ENCODE results near the gene SNX21.
A peak's percentile ranks its signal among the peaks of the same experiment; 100 is the strongest.

Gene SNX21

GRCh38 chr20:45863543-45864470 lies 30.2 kb downstream of the SNX21 start:
- in situ Hi-C loops (cut with HindIII; ENCODE audit: low sequenced_read_pairs): no loop called here
- no peak for DNase-seq (ENCODE audit: low read depth, low spot score)
- no peak for TF ChIP-seq CTCF (IDR thresholded peaks at IDR 0.05; ENCODE audit: low read depth, low read length)
- H3K4me3 ChIP-seq (ENCODE audit: low read depth, low read length): no peak overlapping the region

DNA sequence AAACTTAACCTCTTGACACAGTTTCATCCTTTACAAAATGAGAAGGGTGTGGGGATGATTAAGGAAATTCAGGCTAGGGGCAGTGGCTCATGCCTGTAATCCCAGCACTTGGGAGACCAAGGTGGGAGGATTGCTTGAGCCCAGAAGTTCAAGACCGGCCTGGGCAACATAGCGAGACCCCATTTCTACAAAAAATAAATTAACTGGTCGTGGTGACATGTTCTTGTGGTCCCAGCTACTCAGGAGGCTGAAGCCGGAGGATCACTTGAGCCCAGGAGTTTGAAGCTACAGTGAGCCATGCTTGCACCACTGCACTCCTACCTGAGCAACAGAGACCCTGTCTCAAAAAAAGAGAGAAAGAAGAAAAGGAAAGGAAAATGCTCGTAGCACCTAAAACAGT lies 32.9 kb downstream of the SNX21 start:
- in situ Hi-C loops (cut with HindIII; ENCODE audit: low sequenced_read_pairs): no loop called here
- no peak for TF ChIP-seq CTCF (IDR thresholded peaks at IDR 0.05; ENCODE audit: low read depth, low read length)
- DNase-seq (ENCODE audit: low read depth, low spot score): no peak
- no peak overlapping the region for H3K4me3 ChIP-seq (ENCODE audit: low read depth, low read length)

DNA sequence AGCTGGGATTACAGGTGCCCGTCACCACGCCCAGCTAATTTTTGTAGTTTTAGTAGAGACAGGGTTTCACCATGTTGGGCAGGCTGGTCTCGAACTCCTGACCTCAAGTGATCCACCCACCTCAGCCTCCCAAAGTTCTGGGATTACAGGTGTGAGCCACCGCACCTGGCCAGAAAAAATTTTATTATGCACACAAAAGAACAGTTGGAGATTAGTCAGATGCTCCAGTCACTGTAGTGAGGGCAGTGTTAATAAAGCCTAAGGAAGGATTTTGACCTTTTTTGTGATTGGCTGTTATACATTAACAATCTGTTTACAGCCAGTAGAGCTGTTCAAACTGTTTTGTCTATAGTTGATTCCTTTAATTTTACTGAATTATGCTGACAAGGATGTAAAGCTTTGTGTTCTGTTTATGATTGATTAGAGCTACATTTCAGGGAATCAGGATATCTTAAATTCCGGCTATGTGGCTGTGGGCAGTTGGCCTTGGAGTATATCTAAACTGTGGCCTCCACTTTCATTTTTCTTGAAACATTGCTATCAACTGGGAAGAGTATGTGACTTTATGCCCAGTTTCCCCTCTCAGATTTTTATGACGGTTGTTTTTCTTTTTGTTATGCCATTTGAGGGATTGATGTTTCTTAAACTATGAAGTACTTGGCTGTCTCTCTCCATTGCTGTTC lies 33.7 kb downstream of the SNX21 start:
- no peak for TF ChIP-seq CTCF (IDR thresholded peaks at IDR 0.05; ENCODE audit: low read depth, low read length)
- DNase-seq (ENCODE audit: low read depth, low spot score): no peak
- no peak overlapping the region for H3K4me3 ChIP-seq (ENCODE audit: low read depth, low read length)
- in situ Hi-C loops (cut with HindIII; ENCODE audit: low sequenced_read_pairs): no loop called here

- in situ Hi-C loops (cut with HindIII; ENCODE audit: low sequenced_read_pairs): no loop called here
- H3K4me3 ChIP-seq (ENCODE audit: low read depth, low read length): no peak overlapping the region
- no peak for TF ChIP-seq CTCF (IDR thresholded peaks at IDR 0.05; ENCODE audit: low read depth, low read length)
- peak; percentile 67 for DNase-seq (ENCODE audit: low read depth, low spot score)
These were observed 34.2 kb downstream of the SNX21 start for GRCh38 chr20:45867819-45868176.

- DNase-seq (ENCODE audit: low read depth, low spot score): no peak
- in situ Hi-C loops (cut with HindIII; ENCODE audit: low sequenced_read_pairs): no loop called here
These were observed 39.0 kb downstream of the SNX21 start for GRCh38 chr20:45872626-45873025.

More at GRCh38 chr20:45872626-45873025, 39.0 kb downstream of the SNX21 start:
- TF ChIP-seq CTCF (IDR thresholded peaks at IDR 0.05; ENCODE audit: low read depth, low read length): no peak
- no peak overlapping the region for H3K4me3 ChIP-seq (ENCODE audit: low read depth, low read length)
